NCI-H748 treated with DMSO at 0.1 percent for 48 hours (cell line): ENCODE results near the gene CD44.

Experiments
- DNase-seq: peaks from one replicate; lab custom pipeline; 2025; lab: John Stamatoyannopoulos, UW

CD44 gene

GRCh38 chr11:35177370-35177769, 38.4 kb downstream of the CD44 start:
- DNase-seq: no peak

- no peak for DNase-seq
Observed at GRCh38 chr11:35178067-35178805, 39.3 kb downstream of the CD44 start.

- DNase-seq: no peak
Observed at GRCh38 chr11:35178873-35179272, 39.9 kb downstream of the CD44 start.

GRCh38 chr11:35179466-35180135, 40.6 kb downstream of the CD44 start:
- no peak for DNase-seq

- no peak for DNase-seq
Observed at GRCh38 chr11:35180317-35181233, 41.6 kb downstream of the CD44 start.

- DNase-seq: no peak
Observed at GRCh38 chr11:35182317-35182939, 43.5 kb downstream of the CD44 start.

GRCh38 chr11:35183326-35183925, 44.5 kb downstream of the CD44 start:
- no peak for DNase-seq

- DNase-seq: no peak
Observed at GRCh38 chr11:35185696-35186095, 46.7 kb downstream of the CD44 start.

- DNase-seq: no peak
Observed at GRCh38 chr11:35187996-35188395, 49.0 kb downstream of the CD44 start.

- no peak for DNase-seq
Observed at GRCh38 chr11:35190804-35191348, 51.9 kb downstream of the CD44 start.

- DNase-seq: no peak
Observed at GRCh38 chr11:35192347-35192746, 53.4 kb downstream of the CD44 start.

GRCh38 chr11:35193767-35194166, 54.8 kb downstream of the CD44 start:
- no peak for DNase-seq

GRCh38 chr11:35197292-35197691, 58.3 kb downstream of the CD44 start:
- DNase-seq: no peak

- DNase-seq: no peak
Observed at GRCh38 chr11:35200811-35201341, 61.9 kb downstream of the CD44 start.

- DNase-seq: no peak
Observed at GRCh38 chr11:35204614-35205013, 65.6 kb downstream of the CD44 start.

GRCh38 chr11:35206616-35207015, 67.6 kb downstream of the CD44 start:
- DNase-seq: no peak

GRCh38 chr11:35207471-35208403, 68.8 kb downstream of the CD44 start:
- no peak for DNase-seq

- no peak for DNase-seq
Observed at GRCh38 chr11:35208795-35209194, 69.8 kb downstream of the CD44 start.

GRCh38 chr11:35210876-35211546, 72.0 kb downstream of the CD44 start:
- no peak for DNase-seq
